ENCODE measurements around the gene EGFR. TPM values are rescaled to one million over a fixed set of nuclear protein-coding genes. Genes with fewer than 3 reads are reported as not detected.

EGFR gene
- total and polyA plus RNA-seq, 2 experiments from 2014 or later = 21.6 to 51.0 TPM

DNA sequence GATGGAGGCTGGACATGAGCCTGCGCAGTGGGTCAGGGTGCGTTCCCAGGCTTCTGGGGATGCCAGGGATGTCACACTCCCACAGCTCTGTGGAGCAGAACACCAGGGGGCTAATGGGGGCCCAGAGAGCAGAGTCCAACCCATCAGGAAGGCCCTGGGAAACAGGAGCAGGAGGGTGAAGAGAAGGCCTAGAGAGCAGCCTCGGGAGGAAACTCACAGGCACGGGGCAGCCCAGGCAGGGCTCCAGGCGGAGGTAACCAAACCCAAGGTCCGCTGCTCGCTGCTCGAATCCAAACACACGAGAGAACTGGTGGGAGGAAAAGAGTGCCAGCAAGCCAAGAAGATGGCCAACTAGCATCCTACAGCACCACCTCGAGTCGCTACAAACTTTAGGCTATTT lies 215.6 kb downstream of the EGFR start:
- H3K27ac ChIP-seq = no peak overlapping the region
- no peaks in the 10 kb centered on the region for H3K27me3 ChIP-seq
- H3K4me3 ChIP-seq = no peak overlapping the region
- TF ChIP-seq CTCF (IDR thresholded peaks at IDR 0.05; ENCODE audit: poor library complexity) = no peak
- no peak for TF ChIP-seq EZH2 (IDR thresholded peaks at IDR 0.05; ENCODE audit: borderline replicate concordance)
- TF ChIP-seq EZH2phosphoT487 (IDR thresholded peaks at IDR 0.05; ENCODE audit: low read depth, severe bottlenecking, unreplicated experiment) = no peak
- 94% methylated on average over 11 of the region's 11 CpGs for WGBS (ENCODE audit: low lambda C conversion rate, missing lambda C conversion rate)
- H4K20me1 ChIP-seq (ENCODE audit: insufficient read depth, poor library complexity, severe bottlenecking) = no peaks in the 10 kb centered on the region
- no peaks in the 10 kb centered on the region for H3K9me2 ChIP-seq (replicated peaks; ENCODE audit: insufficient read depth)
- H3K9me3 ChIP-seq (ENCODE audit: low read depth) = no peaks in the 10 kb centered on the region
- no peaks in the 10 kb centered on the region for H3K4me1 ChIP-seq (ENCODE audit: insufficient read depth)
- no peak for DNase-seq (ENCODE audit: low spot score)
- H2AFZ ChIP-seq = no peak overlapping the region
- no peaks in the 10 kb centered on the region for H3K79me2 ChIP-seq
- no peaks in the 10 kb centered on the region for H3K36me3 ChIP-seq (replicated peaks; ENCODE audit: insufficient read depth, low read depth)
- no peak overlapping the region for H3K4me2 ChIP-seq

DNA sequence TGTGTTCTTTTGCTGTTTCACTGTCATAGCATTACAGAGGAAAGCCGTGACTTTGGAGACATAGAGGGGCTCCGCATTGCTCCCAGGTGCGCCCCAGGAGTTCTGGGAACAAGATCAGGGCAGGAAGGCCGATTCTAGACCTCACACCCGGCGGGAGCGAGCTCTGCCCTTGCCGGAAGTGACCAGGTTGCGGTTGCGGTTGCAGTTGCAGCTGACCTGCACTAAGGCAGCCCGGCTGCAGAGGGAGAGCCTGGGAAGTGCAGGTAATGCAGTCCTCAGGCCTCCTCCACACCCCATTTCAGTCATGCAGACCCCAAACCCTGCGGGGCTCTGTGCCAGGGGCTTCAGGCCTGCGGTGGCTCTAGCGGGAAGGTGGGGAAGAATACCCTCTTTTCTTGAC lies 216.3 kb downstream of the EGFR start:
- no peak overlapping the region for H3K27ac ChIP-seq
- H3K4me1 ChIP-seq (ENCODE audit: insufficient read depth) = no peaks in the 10 kb centered on the region
- WGBS (ENCODE audit: low lambda C conversion rate, missing lambda C conversion rate) = 92% methylated on average over 14 of the region's 14 CpGs
- H3K4me2 ChIP-seq = no peak overlapping the region
- H3K9me3 ChIP-seq (ENCODE audit: low read depth) = no peaks in the 10 kb centered on the region
- no peaks in the 10 kb centered on the region for H3K36me3 ChIP-seq (replicated peaks; ENCODE audit: insufficient read depth, low read depth)
- H3K4me3 ChIP-seq = no peak overlapping the region
- DNase-seq (ENCODE audit: low spot score) = no peak
- TF ChIP-seq CTCF (IDR thresholded peaks at IDR 0.05; ENCODE audit: poor library complexity) (no peak), EZH2 (IDR thresholded peaks at IDR 0.05; ENCODE audit: borderline replicate concordance) (no peak), EZH2phosphoT487 (IDR thresholded peaks at IDR 0.05; ENCODE audit: low read depth, severe bottlenecking, unreplicated experiment) (no peak)
- no peaks in the 10 kb centered on the region for H3K9me2 ChIP-seq (replicated peaks; ENCODE audit: insufficient read depth)
- no peak overlapping the region for H2AFZ ChIP-seq
- H3K27me3 ChIP-seq = no peaks in the 10 kb centered on the region
- H3K79me2 ChIP-seq = no peaks in the 10 kb centered on the region
- H4K20me1 ChIP-seq (ENCODE audit: insufficient read depth, poor library complexity, severe bottlenecking) = no peaks in the 10 kb centered on the region

DNA sequence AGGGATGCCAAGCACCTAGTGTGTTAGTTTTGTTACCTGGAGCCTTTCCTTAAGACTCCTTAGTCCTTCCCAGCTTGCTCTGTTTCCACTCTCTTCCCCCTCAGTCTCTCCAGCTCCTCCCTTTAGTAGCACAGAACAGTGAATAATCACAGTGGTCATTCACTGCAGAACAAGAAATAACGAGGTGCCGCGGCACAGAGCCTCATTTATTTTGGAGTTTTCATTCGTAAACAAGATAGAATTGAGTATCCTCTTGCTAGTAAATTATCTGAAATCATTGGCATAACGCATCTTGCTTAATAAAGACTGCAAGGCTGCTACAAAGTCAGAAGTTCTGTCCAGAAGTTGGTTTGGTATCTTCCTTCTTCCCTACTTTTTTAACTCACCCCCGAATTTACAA lies 217.0 kb downstream of the EGFR start:
- H3K4me2 ChIP-seq = no peak overlapping the region
- DNase-seq (ENCODE audit: low spot score) = no peak
- no peak overlapping the region for H3K27ac ChIP-seq
- no peaks in the 10 kb centered on the region for H3K9me2 ChIP-seq (replicated peaks; ENCODE audit: insufficient read depth)
- no peaks in the 10 kb centered on the region for H3K36me3 ChIP-seq (replicated peaks; ENCODE audit: insufficient read depth, low read depth)
- H3K9me3 ChIP-seq (ENCODE audit: low read depth) = no peaks in the 10 kb centered on the region
- no peaks in the 10 kb centered on the region for H3K79me2 ChIP-seq
- H3K4me3 ChIP-seq = no peak overlapping the region
- no peaks in the 10 kb centered on the region for H3K4me1 ChIP-seq (ENCODE audit: insufficient read depth)
- no peak for TF ChIP-seq CTCF (IDR thresholded peaks at IDR 0.05; ENCODE audit: poor library complexity)
- TF ChIP-seq EZH2phosphoT487 (IDR thresholded peaks at IDR 0.05; ENCODE audit: low read depth, severe bottlenecking, unreplicated experiment) = no peak
- no peak for TF ChIP-seq EZH2 (IDR thresholded peaks at IDR 0.05; ENCODE audit: borderline replicate concordance)
- H2AFZ ChIP-seq = no peak overlapping the region
- H4K20me1 ChIP-seq (ENCODE audit: insufficient read depth, poor library complexity, severe bottlenecking) = no peaks in the 10 kb centered on the region
- H3K27me3 ChIP-seq = no peaks in the 10 kb centered on the region
- WGBS (ENCODE audit: low lambda C conversion rate, missing lambda C conversion rate) = 86% methylated on average over 6 of the region's 6 CpGs

GRCh38 chr7:55236476-55236875 lies 217.7 kb downstream of the EGFR start:
- Histone ChIP-seq H3K9me2 (replicated peaks; ENCODE audit: insufficient read depth) (no peaks in the 10 kb centered on the region), H3K9me3 (ENCODE audit: low read depth) (no peaks in the 10 kb centered on the region)
- 77% methylated on average over 8 of the region's 8 CpGs for WGBS (ENCODE audit: low lambda C conversion rate, missing lambda C conversion rate)

More at GRCh38 chr7:55236476-55236875, 217.7 kb downstream of the EGFR start:
- Histone ChIP-seq H3K79me2 (no peaks in the 10 kb centered on the region), H3K36me3 (replicated peaks; ENCODE audit: insufficient read depth, low read depth) (no peaks in the 10 kb centered on the region), H2AFZ (no peak overlapping the region), H3K27me3 (no peaks in the 10 kb centered on the region), H3K4me1 (ENCODE audit: insufficient read depth) (no peaks in the 10 kb centered on the region), H4K20me1 (ENCODE audit: insufficient read depth, poor library complexity, severe bottlenecking) (no peaks in the 10 kb centered on the region), H3K27ac (no peak overlapping the region), H3K4me3 (no peak overlapping the region), H3K4me2 (no peak overlapping the region)
- TF ChIP-seq EZH2 (IDR thresholded peaks at IDR 0.05; ENCODE audit: borderline replicate concordance) = no peak
- no peak for TF ChIP-seq EZH2phosphoT487 (IDR thresholded peaks at IDR 0.05; ENCODE audit: low read depth, severe bottlenecking, unreplicated experiment)
- no peak for TF ChIP-seq CTCF (IDR thresholded peaks at IDR 0.05; ENCODE audit: poor library complexity)
- no peak for DNase-seq (ENCODE audit: low spot score)

Data from hepatocyte (in vitro differentiated cells).